RCC 7860 (cell line): ENCODE results near the gene FAM180A.
"Not testable (repeated sequence)": the region's sequence is repeated elsewhere in the genome, so short reads cannot be mapped to it uniquely, and the experiment has no call there.

ENCODE experiments used
- DNase-seq: peaks from one replicate; pipeline ENCODE4 v3.0.0-alpha.2; 2015; ENCODE audit warnings: low spot score
- FAIRE-seq: peaks from 2 replicates; lab custom pipeline; 2012; peaks lifted over from hg19 to GRCh38; lab: Jason Lieb, UNC

Gene FAM180A

GRCh38 chr7:135742371-135742770 is 6.2 kb downstream of the FAM180A start:
- DNase-seq = no peak
- no peak for FAIRE-seq

DNA sequence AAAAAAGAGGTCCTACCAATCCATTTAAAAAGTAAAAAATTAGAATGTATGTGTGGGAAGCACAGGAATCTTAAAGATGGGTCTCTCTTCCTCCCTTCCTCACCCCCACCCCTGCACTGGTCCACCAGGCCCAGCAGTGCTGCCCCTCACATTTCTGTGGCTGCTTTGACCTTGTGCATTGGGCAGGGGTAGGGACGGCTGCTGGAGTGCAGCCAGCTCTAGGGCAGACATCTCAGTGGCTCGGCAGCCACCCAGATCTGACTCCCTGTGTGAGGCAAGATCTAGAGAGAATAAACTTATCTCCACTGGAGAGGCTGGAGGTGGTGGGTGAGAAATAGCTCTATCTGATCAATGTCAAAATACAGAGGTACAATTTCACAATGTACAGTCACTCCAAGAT is 6.7 kb downstream of the FAM180A start:
- FAIRE-seq = no peak
- DNase-seq = no peak

- no peak for FAIRE-seq
- DNase-seq = no peak
Observed at GRCh38 chr7:135740889-135741288, 7.7 kb downstream of the FAM180A start.

GRCh38 chr7:135737306-135737647 is 11.3 kb downstream of the FAM180A start:
- not testable (repeated sequence) for FAIRE-seq, DNase-seq

DNA sequence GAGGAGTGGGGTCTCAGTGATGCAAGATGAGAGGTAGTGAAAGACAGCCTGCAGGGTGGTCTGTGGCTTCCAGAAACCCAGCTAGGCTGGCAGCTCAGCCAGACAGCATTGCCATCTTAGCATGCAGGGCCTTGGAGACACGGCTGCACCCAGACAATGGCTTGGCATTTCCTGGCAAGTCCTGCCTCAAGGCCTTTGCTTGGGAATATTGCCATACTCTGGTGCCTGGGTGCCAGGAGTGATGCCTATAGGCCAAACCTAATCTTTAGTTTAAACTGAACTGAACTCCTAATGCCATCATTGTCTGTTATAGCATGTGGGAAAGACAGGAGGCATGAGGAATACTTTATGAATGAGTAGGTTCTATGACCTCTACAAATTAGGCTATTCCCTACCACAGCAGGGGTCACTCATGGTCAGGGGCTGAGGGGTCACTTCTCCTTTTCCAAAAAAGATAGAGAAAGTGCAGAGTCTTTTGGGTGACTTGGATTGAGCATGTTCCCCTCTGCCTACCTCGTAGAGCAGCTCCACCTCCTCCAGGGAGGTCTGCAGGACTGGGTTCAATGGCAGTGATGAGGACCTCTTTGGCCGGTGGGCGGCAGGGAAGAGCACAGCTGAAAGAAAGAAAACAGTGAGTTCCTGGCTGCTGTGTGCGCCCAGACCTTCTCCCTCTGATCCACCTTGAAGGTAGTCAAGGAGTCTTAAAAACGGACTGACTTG is 11.9 kb downstream of the FAM180A start:
- no peak for FAIRE-seq
- no peak for DNase-seq

DNA sequence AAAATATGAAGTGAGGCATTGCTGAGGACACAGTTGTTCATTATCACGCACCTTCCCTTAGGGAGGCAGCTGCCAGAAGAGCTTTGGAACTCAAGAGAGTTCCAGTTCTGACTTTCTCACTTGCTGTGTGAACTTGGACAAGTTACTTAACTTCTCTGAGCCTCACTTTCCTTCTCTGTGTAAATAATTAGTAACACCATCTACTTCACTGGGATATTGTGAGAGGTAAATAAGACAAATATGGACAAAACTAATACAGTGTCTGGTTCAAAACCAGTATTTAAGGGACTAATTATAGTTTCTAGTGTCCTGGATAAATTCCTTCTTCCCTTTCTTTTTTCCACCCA is 14.3 kb downstream of the FAM180A start:
- no peak for FAIRE-seq
- DNase-seq = no peak

- DNase-seq (no peak), FAIRE-seq (no peak)
Observed at GRCh38 chr7:135733603-135734342, 14.8 kb downstream of the FAM180A start.

GRCh38 chr7:135731131-135731530 is 17.5 kb downstream of the FAM180A start:
- DNase-seq = no peak
- FAIRE-seq = no peak

DNA sequence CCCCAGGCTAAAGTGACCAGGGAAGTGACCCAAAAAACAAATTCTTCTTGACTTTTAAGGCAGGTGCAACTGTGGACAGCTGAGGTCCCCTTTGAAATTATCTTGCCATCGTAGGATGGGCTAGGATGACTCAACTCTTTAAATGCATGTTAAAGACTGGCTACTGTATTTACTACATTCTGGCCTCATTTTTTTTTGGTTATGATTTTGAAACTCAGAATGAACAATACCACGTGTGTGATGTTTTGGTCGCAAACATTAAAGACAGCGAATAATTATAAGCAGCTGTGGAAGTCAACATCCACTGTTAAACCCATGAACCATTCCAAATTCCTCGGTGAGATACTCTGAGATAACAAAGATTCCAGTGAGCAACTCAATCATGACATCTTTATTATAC is 19.4 kb downstream of the FAM180A start:
- no peak for DNase-seq
- no peak for FAIRE-seq

GRCh38 chr7:135728136-135728669 is 20.4 kb downstream of the FAM180A start, which contains the start of gene SLC13A4:
TSS of gene SLC13A4 (minus strand) at chr7:135728186. CDS start at chr7:135727496, 690 bp downstream.
- DNase-seq (no peak), FAIRE-seq (no peak)

- DNase-seq (no peak), FAIRE-seq (no peak)
Observed at GRCh38 chr7:135726911-135727673, 21.5 kb downstream of the FAM180A start.

DNA sequence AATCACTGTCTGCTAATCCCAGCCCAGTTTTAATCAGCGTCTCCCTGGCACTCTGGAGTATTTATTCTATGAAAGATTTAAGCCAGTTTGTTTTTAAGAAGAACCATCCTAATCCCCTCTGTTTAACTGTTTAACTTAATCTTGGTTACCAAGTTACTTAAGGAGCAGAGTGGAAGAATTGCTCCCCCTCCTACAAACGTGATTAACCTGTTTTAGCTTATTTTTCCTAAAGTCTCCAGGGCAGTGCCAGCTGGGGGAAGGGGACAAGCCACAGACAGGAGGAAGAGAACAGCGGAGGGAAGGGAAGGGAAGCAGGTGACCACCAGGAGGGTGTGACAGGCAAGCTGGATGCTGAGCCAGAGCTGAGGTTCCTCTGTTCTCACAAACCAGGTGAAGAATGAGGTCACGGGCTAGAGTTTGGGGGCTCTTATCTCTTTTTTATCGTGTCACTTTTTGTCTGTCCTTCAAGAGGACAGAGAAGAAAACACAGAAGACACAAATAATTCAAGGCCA is 22.3 kb downstream of the FAM180A start:
- FAIRE-seq (no peak), DNase-seq (no peak)

DNA sequence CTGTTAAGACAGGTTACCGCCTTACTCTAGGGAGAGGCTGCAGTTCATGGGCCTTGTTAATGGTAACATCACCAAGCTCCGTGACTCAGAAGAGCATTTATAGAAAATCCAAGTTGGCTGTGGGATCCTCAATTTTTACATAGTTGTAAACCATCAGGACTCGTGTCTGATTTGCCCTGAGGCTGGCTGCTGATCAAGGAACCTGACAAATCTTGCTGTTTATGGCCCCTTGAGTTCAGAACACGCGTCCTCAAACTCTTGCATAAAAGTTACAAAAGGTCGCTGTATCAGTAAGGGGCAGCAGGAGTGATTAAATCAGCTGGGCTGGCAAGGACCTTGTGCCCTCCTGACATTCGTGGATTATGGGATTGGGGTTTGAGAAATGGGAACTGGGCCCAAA is 25.2 kb downstream of the FAM180A start:
- no peak for FAIRE-seq
- no peak for DNase-seq

DNA sequence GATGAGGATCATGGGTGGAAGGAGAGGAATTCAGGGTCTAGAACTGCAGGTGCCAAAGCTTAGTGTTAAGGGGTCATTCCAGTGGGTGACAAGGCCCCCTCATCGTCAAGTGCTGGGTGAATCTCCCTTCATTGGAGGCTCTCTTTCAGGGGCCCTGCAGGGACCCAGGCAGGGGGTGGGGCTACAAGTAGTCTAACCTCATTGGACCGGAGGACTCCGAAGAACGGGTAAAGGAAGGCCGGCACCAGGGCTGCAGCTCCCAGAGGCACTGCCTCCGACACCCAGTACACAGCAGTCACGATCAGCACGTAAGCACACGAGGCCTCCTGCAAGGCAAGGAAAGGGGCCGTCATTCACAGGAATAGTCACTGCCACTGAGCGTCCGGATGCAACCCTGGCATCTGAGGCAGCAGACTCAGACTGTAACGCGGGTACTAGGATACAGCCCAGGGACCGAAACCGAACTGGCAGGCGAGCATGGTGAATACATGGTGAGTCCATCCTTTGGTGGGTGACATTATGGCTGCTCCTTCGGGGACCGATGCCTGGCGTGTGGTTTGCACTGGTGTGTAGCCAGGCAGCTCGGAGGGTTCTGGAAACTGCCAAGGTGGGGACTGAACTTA is 27.3 kb downstream of the FAM180A start:
- FAIRE-seq = no peak
- DNase-seq = no peak

- FAIRE-seq = no peak
- no peak for DNase-seq
Observed at GRCh38 chr7:135719688-135720087, 28.9 kb downstream of the FAM180A start.

DNA sequence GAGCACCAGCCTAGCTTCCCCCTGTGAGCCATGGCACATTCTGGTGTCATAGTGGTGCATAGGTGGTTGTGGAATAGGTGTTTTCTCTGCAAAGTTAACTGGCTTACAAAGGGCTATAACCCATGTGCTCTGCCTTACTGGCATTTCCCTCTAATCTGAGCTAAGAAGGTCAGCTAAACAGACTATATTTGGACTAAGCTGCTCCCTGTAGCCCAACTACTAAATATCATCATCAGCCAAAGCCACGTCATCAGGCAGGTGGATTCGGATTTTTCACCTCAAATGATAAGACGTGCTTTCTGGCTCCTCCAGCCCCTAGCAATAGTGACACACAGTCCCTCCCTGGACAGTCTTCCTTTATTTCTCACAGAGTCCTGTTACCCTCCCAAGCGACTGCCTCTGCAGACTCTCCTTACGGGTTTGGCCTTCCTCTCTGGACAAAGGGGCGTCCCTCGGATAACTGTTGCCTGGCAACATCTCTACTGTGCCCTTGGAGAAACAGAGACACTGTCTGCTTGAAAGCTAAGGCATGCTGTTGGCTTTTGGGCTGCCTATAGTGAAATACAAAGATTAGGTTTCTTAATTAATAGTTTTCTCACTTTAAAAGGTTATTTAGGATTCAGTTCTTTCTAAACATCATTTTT is 29.7 kb downstream of the FAM180A start:
- no peak for FAIRE-seq
- DNase-seq = no peak

DNA sequence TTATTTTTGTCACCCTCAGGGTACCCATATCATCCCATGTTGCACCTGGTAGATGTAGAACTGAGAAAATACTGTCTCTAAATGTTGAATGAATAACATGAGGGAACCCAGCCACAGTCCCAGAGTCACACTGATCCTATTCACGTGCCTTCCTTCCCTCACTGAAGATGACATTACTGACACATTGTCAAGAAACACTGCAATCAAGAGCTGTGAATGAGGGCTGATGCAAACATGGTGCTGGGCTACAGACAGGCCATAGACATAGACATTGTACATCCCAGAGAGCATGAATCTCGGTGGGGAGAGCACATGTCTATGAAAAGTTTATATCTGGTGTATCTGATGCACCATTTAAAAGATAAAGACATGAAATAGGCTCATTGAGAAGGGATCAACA is 30.4 kb downstream of the FAM180A start:
- FAIRE-seq (no peak), DNase-seq (no peak)

DNA sequence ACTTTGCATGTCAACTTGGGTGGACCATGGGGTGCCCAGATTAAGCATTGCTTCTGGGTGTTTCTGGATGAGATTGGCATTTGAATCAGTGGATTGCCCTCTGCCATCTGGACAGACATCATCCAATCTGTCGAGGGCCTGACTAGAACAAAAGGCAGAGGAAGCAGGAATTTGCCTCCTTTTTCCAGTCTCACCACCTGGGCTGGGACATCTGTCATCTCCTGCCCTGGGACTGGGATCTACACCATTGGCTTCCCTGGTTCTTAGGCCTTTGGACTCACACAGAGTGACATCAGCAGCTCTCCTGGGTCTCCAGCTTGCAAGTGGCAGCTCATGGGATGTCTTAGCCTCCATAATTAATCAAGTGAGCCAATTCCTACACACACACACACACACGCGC is 30.9 kb downstream of the FAM180A start:
- FAIRE-seq = no peak
- DNase-seq = no peak

DNA sequence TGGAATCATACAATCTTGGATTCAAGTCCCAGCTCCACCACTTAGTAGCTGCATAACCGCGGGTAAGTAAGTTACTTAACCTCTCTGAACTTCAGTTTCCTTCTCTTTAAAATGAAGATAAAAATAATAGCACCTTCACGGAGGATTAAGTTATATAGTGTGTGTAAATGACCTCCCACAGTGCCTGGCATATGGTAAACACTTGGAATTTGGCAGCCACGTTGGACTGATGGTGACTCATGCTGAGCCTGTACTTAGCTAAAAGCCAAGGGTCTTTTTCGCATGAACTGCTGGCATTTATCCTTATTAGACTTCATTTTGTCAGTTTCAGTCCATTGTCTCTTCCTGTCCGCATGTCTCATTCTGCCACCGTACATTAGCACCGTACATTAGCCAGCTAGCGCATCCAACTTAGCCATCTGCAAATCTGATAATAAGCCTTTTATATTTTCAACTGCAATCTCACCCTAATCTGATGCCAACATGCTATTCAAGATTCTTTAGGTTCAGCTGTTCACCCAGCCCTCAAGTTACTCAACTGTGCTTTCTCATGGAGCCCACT is 31.9 kb downstream of the FAM180A start:
- DNase-seq (peak; percentile 73), FAIRE-seq (peak; percentile 81)

DNA sequence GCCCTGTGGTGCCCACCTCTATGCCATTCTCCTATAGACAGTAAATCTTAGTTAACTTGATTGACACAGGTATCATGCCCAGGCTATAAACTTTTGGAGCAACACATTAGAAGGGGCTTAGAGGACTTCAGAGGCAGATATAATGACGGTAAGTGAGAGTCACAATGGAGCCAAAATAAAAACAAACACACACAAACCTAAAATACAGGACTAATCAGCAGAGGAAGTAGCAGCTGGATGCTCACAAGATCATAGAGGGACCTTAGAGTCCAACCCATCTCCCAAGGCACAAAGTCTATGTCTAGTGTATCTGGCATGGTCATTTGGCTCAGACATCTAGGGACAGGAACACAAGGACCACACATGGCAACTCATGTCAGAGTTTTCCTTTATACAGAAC is 32.9 kb downstream of the FAM180A start:
- no peak for FAIRE-seq
- no peak for DNase-seq
